GM12878 (cell line): Measurements from ENCODE around the gene TMEM181. TPM values are rescaled to one million over a fixed set of nuclear protein-coding genes. Genes with fewer than 3 reads are reported as not detected.

ENCODE experiments used
- BRCA1 ChIP-seq: IDR thresholded peaks from 2 replicates; pipeline ENCODE4 v1.6.1; 2011; ENCODE audit warnings: low read depth, low read length, improper control_type of control experiment
- CUX1 ChIP-seq: IDR thresholded peaks from 2 replicates; pipeline ENCODE4 v1.6.1; 2012; ENCODE audit warnings: improper control_type of control experiment, low read depth, low read length; ENCODE audit not compliant: insufficient replicate concordance
- ETV6 ChIP-seq, 2 experiments: fragments of 450-650 bp in 1 of 2; IDR thresholded peaks in 1 of 2; conservative IDR thresholded peaks in 1 of 2; 2 replicates each; pipeline ENCODE4 v1.6.1; 2014; ENCODE audit warnings: antibody characterized with exemption in 1 of 2, borderline replicate concordance in 1 of 2, low read depth in 1 of 2, mild to moderate bottlenecking in 1 of 2, moderate library complexity in 1 of 2
- HCFC1 ChIP-seq: fragments of 150-350 bp; IDR thresholded peaks from 2 replicates; pipeline ENCODE4 v1.6.1; 2014; ENCODE audit warnings: low read length
- SMC3 ChIP-seq: IDR thresholded peaks from 2 replicates; pipeline ENCODE4 v1.6.1; 2011; ENCODE audit warnings: low read length, improper control_type of control experiment, borderline replicate concordance
- polyA plus RNA-seq, 11 experiments: library from polyadenylated mRNA; depleted of rRNA in 4 of 11; unstranded in 6 of 11; stranded (reverse) in 5 of 11; fragments of >200 nt; fragmentation: Nextera tagmentation in 4 of 11; fragmentation: Illumina TruSeq in 1 of 11; extraction: Ambion mirVana in 4 of 11; extraction: Trizol in 1 of 11; gene quantifications; 1 replicate in 1 of 11; 2 replicates in 10 of 11; pipeline versions ENCODE4 v1.2.1 to v1.2.3, GENCODE V29; 2011 to 2016; ENCODE audit warnings: inconsistent platforms in 2 of 11, missing spikeins in 2 of 11, low read depth in 1 of 11
- total RNA-seq, 4 experiments: library from RNA; depleted of rRNA in 3 of 4; stranded (reverse); fragments of >200 nt in 3 of 4; fragmentation: Illumina TruSeq in 1 of 4; extraction: Trizol in 1 of 4; gene quantifications; 2 replicates each; pipeline versions ENCODE4 v1.2.1 to v1.2.3, GENCODE V29; 2013 to 2021

TMEM181 gene
- total and polyA plus RNA-seq, 10 of the 15 experiments (the other 5 are each of a cell fraction or from before 2014, with no cell fraction given) = 1.5 to 7.9 (median 5.2) TPM

DNA sequence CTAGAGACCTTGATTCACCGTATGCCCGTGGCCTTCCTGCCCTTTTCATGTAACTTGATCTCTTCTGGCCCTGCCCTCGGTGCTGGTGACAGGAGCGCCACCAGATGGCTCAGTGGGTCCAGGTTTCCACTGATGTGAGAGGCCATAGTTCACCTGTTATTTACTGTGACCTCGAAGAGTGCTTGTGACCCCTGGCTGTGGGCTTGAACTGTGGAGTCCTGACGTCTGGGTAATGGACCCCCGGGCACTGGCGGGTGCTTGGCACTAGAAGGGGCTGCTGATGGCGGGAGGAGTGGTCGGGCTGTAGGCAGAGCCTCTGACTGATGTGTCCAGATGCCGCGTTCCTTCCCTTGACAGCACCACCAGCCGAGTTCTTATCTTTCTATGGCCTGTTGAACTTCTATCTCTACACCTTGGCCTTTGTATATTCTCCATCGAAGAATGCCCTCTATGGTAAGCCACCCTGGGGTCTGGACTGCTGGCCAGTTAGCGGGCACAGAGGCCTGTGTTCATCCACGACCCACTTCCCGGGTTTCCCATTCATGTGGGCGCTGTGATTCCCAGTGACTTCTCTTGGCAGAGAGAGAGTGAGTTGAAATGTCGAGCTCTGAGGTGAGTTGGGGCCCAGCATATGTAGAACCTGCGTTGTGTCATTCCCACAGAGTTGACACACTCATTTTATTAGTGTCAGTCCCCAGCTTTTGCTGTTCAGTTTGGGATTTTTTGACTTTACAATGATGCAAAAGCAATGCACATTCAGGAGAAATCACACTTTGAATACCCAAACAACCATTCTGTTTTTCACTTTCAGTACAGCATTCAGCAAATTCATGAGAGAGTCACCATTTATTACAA is 69.7 kb downstream of the TMEM181 start (continued):
- no peak for TF ChIP-seq CUX1
- no peak for TF ChIP-seq BRCA1
- no peak for TF ChIP-seq ETV6 (conservative IDR thresholded peaks at IDR 0.05 in 1 of 2, IDR thresholded peaks at IDR 0.05 in 1 of 2; ENCODE audit: borderline replicate concordance in 1 of 2, low read depth in 1 of 2)
- TF ChIP-seq SMC3 = peak; percentile 39; the same call in 1 of the 2 replicates
- no peak for TF ChIP-seq HCFC1
